ENCODE measurements around the gene DFFA. TPM values are rescaled to one million over a fixed set of nuclear protein-coding genes. Genes with fewer than 3 reads are reported as not detected.
A peak's percentile ranks its signal among the peaks of the same experiment; 100 is the strongest.
"Not testable (repeated sequence)": the region's sequence is repeated elsewhere in the genome, so short reads cannot be mapped to it uniquely, and the experiment has no call there.

DFFA gene
- total RNA-seq, 2 experiments from 2014 or later, result 34.2 to 36.1 TPM

DNA sequence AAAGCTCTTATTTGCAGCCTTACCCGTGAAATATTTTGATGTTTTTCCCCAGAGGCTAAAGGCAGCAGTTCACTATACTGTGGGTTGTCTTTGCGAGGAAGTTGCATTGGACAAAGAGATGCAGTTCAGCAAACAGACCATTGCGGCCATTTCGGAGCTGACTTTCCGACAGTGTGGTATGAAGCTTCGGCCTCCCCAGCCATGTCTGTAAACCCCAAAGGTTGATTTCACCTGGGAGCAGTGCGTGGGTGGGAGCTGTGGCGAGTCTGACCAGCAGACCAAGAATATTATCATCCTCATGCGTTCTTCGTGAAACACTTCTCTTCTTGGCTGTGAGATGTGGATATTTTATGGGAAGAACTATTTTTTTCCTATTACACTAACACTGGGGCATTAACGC is 38.5 kb downstream of the DFFA start:
- Mint-ChIP-seq H3K27me3 (ENCODE audit: low read depth) (no peaks in the 10 kb centered on the region), H3K4me3 (no peak overlapping the region), H3K27ac (no peak overlapping the region), H3K9me3 (no peaks in the 10 kb centered on the region), H3K36me3 (ENCODE audit: low read depth) (no peaks in the 10 kb centered on the region), H3K4me1 (ENCODE audit: low read depth) (peaks cover 19% of the 10 kb centered on the region)
- intact Hi-C loops (cut with micrococcal nuclease), result no loop called here
- DNase-seq, result no peak
- CTCF ChIA-PET, result interaction anchor here (2.4 kb wide), 1 partner anchor 60 kb away, joined by 6 read pairs; no protein-coding TSS in a partner anchor

GRCh38 chr1:10432910-10433700 is 39.2 kb downstream of the DFFA start:
- no peak for DNase-seq
- no peaks in the 10 kb centered on the region for H3K9me3 Mint-ChIP-seq
- H3K36me3 Mint-ChIP-seq (ENCODE audit: low read depth), result no peaks in the 10 kb centered on the region
- H3K4me1 Mint-ChIP-seq (ENCODE audit: low read depth), result peaks cover 19% of the 10 kb centered on the region
- no peaks in the 10 kb centered on the region for H3K27me3 Mint-ChIP-seq (ENCODE audit: low read depth)
- no peak overlapping the region for H3K4me3 Mint-ChIP-seq
- intact Hi-C loops (cut with micrococcal nuclease), result no loop called here
- CTCF ChIA-PET, result no interaction called here
- H3K27ac Mint-ChIP-seq, result no peak overlapping the region

DNA sequence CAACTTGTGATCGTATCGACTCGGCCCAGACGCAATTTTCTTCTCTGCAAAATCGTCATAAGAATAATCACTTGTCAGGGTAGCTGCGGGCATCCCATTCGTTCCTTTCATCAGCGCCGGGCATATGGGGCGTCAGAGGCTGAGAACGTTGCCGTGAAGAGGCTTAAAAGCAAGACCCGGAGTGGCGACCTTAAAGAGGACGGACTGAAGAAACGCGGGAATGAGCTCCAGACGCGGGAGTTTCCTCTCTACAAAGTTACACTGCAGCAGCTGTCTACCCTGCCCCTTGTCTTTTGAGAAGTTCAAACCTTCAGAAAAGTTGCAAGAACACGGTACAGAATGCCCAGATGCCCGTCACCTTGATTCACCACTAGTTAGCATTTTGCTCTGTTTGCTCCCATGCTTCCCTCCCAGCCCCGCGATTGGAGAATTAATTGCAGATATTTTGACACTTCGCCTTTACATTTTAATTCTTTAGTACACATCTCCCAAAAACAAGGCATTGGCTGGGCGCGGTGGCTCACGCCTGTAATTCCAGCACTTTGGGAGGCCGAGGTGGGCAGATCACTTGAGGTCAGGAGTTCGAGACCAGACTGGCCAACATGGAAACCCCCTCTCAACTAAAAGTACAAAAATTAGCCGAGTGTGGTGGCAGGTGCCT is 41.1 kb downstream of the DFFA start:
- H3K4me3 Mint-ChIP-seq, result peak overlapping the region; percentile 93
- peak; percentile 28 for DNase-seq
- no peak overlapping the region for H3K27ac Mint-ChIP-seq
- no peaks in the 10 kb centered on the region for H3K27me3 Mint-ChIP-seq (ENCODE audit: low read depth)
- H3K9me3 Mint-ChIP-seq, result no peaks in the 10 kb centered on the region
- CTCF ChIA-PET, result interaction anchor here (0.7 to 4.3 kb wide), 5 partner anchors 23 to 222 kb away, joined by 3 to 46 read pairs (median 3); no protein-coding TSS in a partner anchor
- intact Hi-C loops (cut with micrococcal nuclease), result loop anchor here (2.0 kb wide), 1 partner anchor 436 kb away; no protein-coding TSS in a partner anchor
- peaks cover 21% of the 10 kb centered on the region for H3K4me1 Mint-ChIP-seq (ENCODE audit: low read depth)
- H3K36me3 Mint-ChIP-seq (ENCODE audit: low read depth), result no peaks in the 10 kb centered on the region

- Mint-ChIP-seq H3K9me3 (no peaks in the 10 kb centered on the region), H3K27ac (peak within 1 kb of the TSS; percentile 93), H3K36me3 (ENCODE audit: low read depth) (no peaks in the 10 kb centered on the region), H3K4me1 (ENCODE audit: low read depth) (peaks cover 21% of the 10 kb centered on the region), H3K27me3 (ENCODE audit: low read depth) (no peaks in the 10 kb centered on the region), H3K4me3 (peak within 1 kb of the TSS; percentile 93)
- CTCF ChIA-PET, result interaction anchor here (0.6 to 4.3 kb wide), 13 partner anchors 10 to 479 kb away, joined by 3 to 46 read pairs (median 3); no protein-coding TSS in a partner anchor
- intact Hi-C loops (cut with micrococcal nuclease), result loop anchor here (1.0 to 2.0 kb wide), 4 partner anchors 42 to 436 kb away; partner anchors contain the start of genes DFFA and UBE4B
- peak; percentile 79 for DNase-seq
These were observed 41.9 kb downstream of the DFFA start, which contains the start of gene CENPS for GRCh38 chr1:10430216-10431069. CENPS (plus strand) TSS chr1:10430433; CDS start chr1:10430518, 85 bp downstream.

GRCh38 chr1:10429868-10430215 is 42.5 kb downstream of the DFFA start:
- H3K27ac Mint-ChIP-seq, result no peak overlapping the region

GRCh38 chr1:10428984-10429383 is 43.3 kb downstream of the DFFA start:
- Mint-ChIP-seq H3K27me3 (ENCODE audit: low read depth) (no peaks in the 10 kb centered on the region), H3K4me1 (ENCODE audit: low read depth) (peaks cover 21% of the 10 kb centered on the region), H3K27ac (no peak overlapping the region), H3K4me3 (no peak overlapping the region), H3K9me3 (no peaks in the 10 kb centered on the region), H3K36me3 (ENCODE audit: low read depth) (no peaks in the 10 kb centered on the region)
- CTCF ChIA-PET, result interaction anchor here (0.6 to 4.3 kb wide), 8 partner anchors 9 to 554 kb away, joined by 3 to 46 read pairs (median 4); no protein-coding TSS in a partner anchor
- intact Hi-C loops (cut with micrococcal nuclease), result loop anchor here (1.0 to 5.0 kb wide), 7 partner anchors 31 to 802 kb away; partner anchors contain the start of genes KIF1B, LZIC and NMNAT1
- no peak for DNase-seq

More at GRCh38 chr1:10429868-10430215, 42.5 kb downstream of the DFFA start:
- Mint-ChIP-seq H3K27me3 (ENCODE audit: low read depth) (no peaks in the 10 kb centered on the region), H3K4me3 (peak overlapping the region; percentile 93), H3K36me3 (ENCODE audit: low read depth) (no peaks in the 10 kb centered on the region), H3K4me1 (ENCODE audit: low read depth) (peaks cover 21% of the 10 kb centered on the region), H3K9me3 (no peaks in the 10 kb centered on the region)
- intact Hi-C loops (cut with micrococcal nuclease), result loop anchor here (1.0 to 5.0 kb wide), 6 partner anchors 42 to 803 kb away; partner anchors contain the start of genes DFFA, LZIC, NMNAT1 and UBE4B
- CTCF ChIA-PET, result interaction anchor here (0.6 to 4.3 kb wide), 13 partner anchors 8 to 480 kb away, joined by 3 to 46 read pairs (median 3); no protein-coding TSS in a partner anchor
- peak; percentile 75 for DNase-seq

DNA sequence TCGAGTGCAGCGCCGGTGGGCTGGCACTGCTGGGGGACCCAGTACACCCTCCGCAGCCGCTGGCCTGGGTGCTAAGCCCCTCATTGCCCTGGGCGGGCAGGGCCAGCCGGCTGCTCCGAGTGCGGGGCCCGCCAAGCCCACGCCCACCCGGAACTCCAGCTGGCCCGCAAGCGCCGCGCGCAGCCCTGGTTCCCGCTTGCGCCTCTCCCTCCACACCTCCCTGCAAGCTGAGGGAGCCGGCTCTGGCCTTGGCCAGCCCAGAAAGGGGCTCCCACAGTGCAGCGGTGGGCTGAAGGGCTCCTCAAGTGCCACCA is 45.8 kb downstream of the DFFA start:
- H3K9me3 Mint-ChIP-seq; H3K27ac Mint-ChIP-seq; H3K4me3 Mint-ChIP-seq; DNase-seq; H3K27me3 Mint-ChIP-seq (ENCODE audit: low read depth); H3K36me3 Mint-ChIP-seq (ENCODE audit: low read depth): not testable (repeated sequence)
- intact Hi-C loops (cut with micrococcal nuclease), result loop anchor here (5.0 kb wide), 1 partner anchor 799 kb away; no protein-coding TSS in a partner anchor
- CTCF ChIA-PET, result interaction anchor here (1.1 kb wide), 1 partner anchor 40 kb away, joined by 3 read pairs; no protein-coding TSS in a partner anchor
- H3K4me1 Mint-ChIP-seq (ENCODE audit: low read depth), result peaks cover 13% of the 10 kb centered on the region

DNA sequence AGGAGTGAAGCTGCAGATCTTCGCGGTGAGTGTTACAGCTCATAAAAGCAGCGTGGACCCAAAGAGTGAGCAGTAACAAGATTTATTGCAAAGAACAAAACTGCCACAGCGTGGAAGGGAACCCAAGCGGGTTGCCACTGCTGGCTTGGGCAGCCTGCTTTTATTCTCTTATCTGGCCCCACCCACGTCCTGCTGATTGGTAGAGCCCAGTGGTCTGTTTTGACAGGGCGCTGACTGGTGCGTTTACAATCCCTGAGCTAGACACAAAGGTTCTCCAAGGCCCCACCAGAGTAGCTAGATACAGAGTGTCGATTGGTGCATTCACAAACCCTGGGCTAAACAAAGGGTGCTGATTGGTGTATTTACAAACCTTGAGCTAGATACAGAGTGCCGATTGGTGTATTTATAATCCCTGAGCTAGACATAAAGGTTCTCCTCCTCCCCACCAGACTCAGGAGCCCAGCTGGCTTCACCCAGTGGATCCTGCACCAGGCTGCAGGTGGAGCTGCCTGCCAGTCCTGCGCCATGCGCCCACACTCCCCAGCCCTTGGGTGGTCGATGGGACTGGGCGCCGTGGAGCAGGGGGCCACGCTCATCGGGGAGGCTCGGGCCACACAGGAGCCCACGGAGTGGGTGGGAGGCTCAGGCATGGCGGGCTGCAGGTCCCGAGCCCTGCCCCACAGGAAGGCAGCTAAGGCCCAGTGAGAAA is 46.3 kb downstream of the DFFA start:
- intact Hi-C loops (cut with micrococcal nuclease), result loop anchor here (5.0 kb wide), 1 partner anchor 799 kb away; no protein-coding TSS in a partner anchor
- H3K9me3 Mint-ChIP-seq; DNase-seq; H3K27me3 Mint-ChIP-seq (ENCODE audit: low read depth); H3K36me3 Mint-ChIP-seq (ENCODE audit: low read depth); H3K27ac Mint-ChIP-seq; H3K4me1 Mint-ChIP-seq (ENCODE audit: low read depth); H3K4me3 Mint-ChIP-seq: not testable (repeated sequence)
- CTCF ChIA-PET, result interaction anchor here (0.6 to 1.1 kb wide), 2 partner anchors 39 to 533 kb away, joined by 3 to 4 read pairs; no protein-coding TSS in a partner anchor

DNA sequence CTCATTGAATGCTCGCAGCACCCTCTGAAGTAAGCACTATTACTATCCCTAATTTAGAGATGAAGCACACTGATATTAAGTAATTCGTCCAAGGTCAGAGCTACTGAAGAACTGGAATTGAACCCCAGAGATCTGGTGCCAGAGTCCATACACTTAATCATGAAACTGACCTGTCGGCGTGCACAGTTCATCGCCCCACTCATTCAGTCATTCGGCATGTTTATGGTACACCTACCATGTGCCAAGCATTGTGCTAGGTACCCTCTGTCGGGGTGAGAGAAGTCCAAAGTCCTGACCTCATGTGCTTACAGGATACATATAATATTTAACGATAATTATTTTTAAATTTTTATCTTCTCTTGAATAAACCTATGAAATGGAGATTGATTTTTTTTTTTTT is 47.7 kb downstream of the DFFA start:
- Mint-ChIP-seq H3K36me3 (ENCODE audit: low read depth) (peaks cover 5% of the 10 kb centered on the region), H3K9me3 (no peaks in the 10 kb centered on the region), H3K27ac (no peak overlapping the region), H3K27me3 (ENCODE audit: low read depth) (no peaks in the 10 kb centered on the region), H3K4me3 (no peak overlapping the region), H3K4me1 (ENCODE audit: low read depth) (peaks cover 3% of the 10 kb centered on the region)
- CTCF ChIA-PET, result interaction anchor here (0.6 kb wide), 2 partner anchors 71 to 288 kb away, joined by 3 to 5 read pairs; no protein-coding TSS in a partner anchor
- no peak for DNase-seq
- intact Hi-C loops (cut with micrococcal nuclease), result loop anchor here (5.0 kb wide), 1 partner anchor 797 kb away; no protein-coding TSS in a partner anchor

DNA sequence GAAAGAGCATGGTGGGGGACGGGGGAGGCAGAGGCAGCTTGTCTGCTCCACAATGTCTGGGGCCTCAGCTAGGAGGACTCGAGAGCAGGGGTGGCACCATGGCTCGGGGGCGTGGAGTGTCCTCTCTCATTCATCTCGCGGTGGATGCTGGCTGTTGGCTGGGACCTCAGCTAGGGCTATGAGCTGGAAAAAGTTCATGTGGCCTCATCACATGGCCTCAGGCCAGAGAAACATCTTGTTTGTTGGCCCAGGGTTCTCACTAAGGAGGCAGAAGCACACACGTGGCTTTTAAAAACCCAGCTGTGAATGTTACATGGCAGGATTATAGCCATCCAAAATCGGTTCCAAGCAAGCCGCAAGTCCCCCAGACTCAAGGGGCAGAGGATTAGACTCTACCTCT is 48.3 kb downstream of the DFFA start:
- intact Hi-C loops (cut with micrococcal nuclease), result no loop called here
- Mint-ChIP-seq H3K36me3 (ENCODE audit: low read depth) (peaks cover 10% of the 10 kb centered on the region), H3K4me3 (no peak overlapping the region), H3K4me1 (ENCODE audit: low read depth) (peaks cover 1% of the 10 kb centered on the region), H3K27ac (no peak overlapping the region), H3K27me3 (ENCODE audit: low read depth) (no peaks in the 10 kb centered on the region), H3K9me3 (no peaks in the 10 kb centered on the region)
- DNase-seq, result no peak
- CTCF ChIA-PET, result interaction anchor here (0.6 kb wide), 1 partner anchor 71 kb away, joined by 3 read pairs; no protein-coding TSS in a partner anchor

GRCh38 chr1:10421637-10422036 is 50.7 kb downstream of the DFFA start:
- Mint-ChIP-seq H3K27me3 (ENCODE audit: low read depth) (no peaks in the 10 kb centered on the region), H3K9me3 (no peaks in the 10 kb centered on the region), H3K4me3 (no peak overlapping the region), H3K4me1 (ENCODE audit: low read depth) (no peaks in the 10 kb centered on the region), H3K36me3 (ENCODE audit: low read depth) (peaks cover 15% of the 10 kb centered on the region), H3K27ac (no peak overlapping the region)
- CTCF ChIA-PET, result no interaction called here
- intact Hi-C loops (cut with micrococcal nuclease), result no loop called here
- DNase-seq, result no peak

All from activated naive CD4-positive, alpha-beta T cell treated with anti-CD3 and anti-CD28 coated beads for 36 hours (primary cell).